Vagina (tissue), 2 donors: Measurements from ENCODE around the gene MAP4K2. TPM values are rescaled to one million over a fixed set of nuclear protein-coding genes. Genes with fewer than 3 reads are reported as not detected.

Experiments used
- DNase-seq, 2 donors: peaks; one replicate each; pipeline ENCODE4 v3.0.0-alpha.2; 2017; ENCODE audit errors: extremely low spot score in 2 of 2
- H3K27ac ChIP-seq: fragments of 200-600 bp; sonication (generic); one replicate; pipeline ENCODE4 v1.5.1; 2019
- H3K27me3 ChIP-seq: fragments of 200-600 bp; sonication (generic); one replicate; pipeline ENCODE4 v1.5.1; 2019
- H3K36me3 ChIP-seq, 2 donors: fragments of 200-600 bp; sonication (generic); one replicate each; pipeline ENCODE4 v1.5.1; 2017 to 2019
- H3K4me1 ChIP-seq: fragments of 200-600 bp; sonication (generic); one replicate; pipeline ENCODE4 v1.5.1; 2019
- H3K4me3 ChIP-seq, 2 donors: fragments of 200-600 bp; sonication (generic); 1 replicate in 1 of 2; 2 replicates in 1 of 2; pipeline ENCODE4 v1.5.1; 2016 to 2019
- H3K9me3 ChIP-seq: fragments of 200-600 bp; sonication (generic); one replicate; pipeline ENCODE4 v1.5.1; 2019
- CTCF ChIP-seq, 3 experiments: fragments of 450-650 bp in 2 of 3; fragments of 200-600 bp in 1 of 3; sonication (generic) in 1 of 3; IDR thresholded peaks; one replicate each; pipeline ENCODE4 v1.5.1; 2017 to 2019; ENCODE audit warnings: antibody characterized with exemption in 3 of 3, mild to moderate bottlenecking in 2 of 3, moderate library complexity in 2 of 3
- POLR2A ChIP-seq, 2 donors: fragments of 450-650 bp; IDR thresholded peaks; one replicate each; pipeline ENCODE4 v1.6.1; 2017; ENCODE audit warnings: antibody characterized with exemption in 2 of 2, mild to moderate bottlenecking in 2 of 2, moderate library complexity in 2 of 2
- POLR2AphosphoS5 ChIP-seq, 2 donors: sonication (generic); formaldehyde crosslinking; IDR thresholded peaks; one replicate each; pipeline ENCODE4 v1.9.0; 2017; ENCODE audit warnings: antibody characterized with exemption in 2 of 2, mild to moderate bottlenecking in 2 of 2, low read depth in 1 of 2; ENCODE audit not compliant: insufficient read depth in 1 of 2
- intact Hi-C: fragments of 100-400 bp; cut with DNase I; formaldehyde crosslinking; loops from one replicate; pipeline ENCODE4 v1.15.1; 2023
- total RNA-seq: library from RNA; depleted of rRNA; stranded (reverse); fragments of >200 nt; gene quantifications from one replicate; pipeline ENCODE4 v1.2.3, GENCODE V29; 2016

Gene MAP4K2
- total RNA-seq, result 20.6 TPM

GRCh38 chr11:64803158-64803845 is at the start of gene MAP4K2:
TSS of gene MAP4K2 (minus strand) at chr11:64803214. CDS start at chr11:64803149, 65 bp downstream.
- Histone ChIP-seq H3K36me3 (no peaks in the 10 kb centered on the region), H3K4me1 (peaks cover 27% of the 10 kb centered on the region), H3K4me3 (peak within 1 kb of the TSS; percentile 72 to 84), H3K27ac (peak within 1 kb of the TSS; percentile 92), H3K27me3 (no peaks in the 10 kb centered on the region), H3K9me3 (no peaks in the 10 kb centered on the region)
- intact Hi-C loops, result no loop called here
- TF ChIP-seq POLR2A (IDR thresholded peaks at IDR 0.05) (no peak), POLR2AphosphoS5 (IDR thresholded peaks at IDR 0.05; ENCODE audit: insufficient read depth in 1 of 2, low read depth in 1 of 2) (peak; percentile 64 to 69)
- DNase-seq, result no peak

- peaks cover 0 to 10% of the 10 kb centered on the region in 2 donors for H3K36me3 ChIP-seq
- intact Hi-C loops, result no loop called here
- DNase-seq, result no peak
- H3K4me3 ChIP-seq, result no peak overlapping the region
- no peaks in the 10 kb centered on the region for H3K27me3 ChIP-seq
- TF ChIP-seq POLR2A (IDR thresholded peaks at IDR 0.05) (no peak), POLR2AphosphoS5 (IDR thresholded peaks at IDR 0.05; ENCODE audit: insufficient read depth in 1 of 2, low read depth in 1 of 2) (no peak), CTCF (IDR thresholded peaks at IDR 0.05) (no peak)
- peaks cover 74% of the 10 kb centered on the region for H3K4me1 ChIP-seq
- H3K27ac ChIP-seq, result peak overlapping the region; percentile 21
- H3K9me3 ChIP-seq, result no peaks in the 10 kb centered on the region
These were observed 48.9 kb upstream of the MAP4K2 start for GRCh38 chr11:64851831-64852351.

- TF ChIP-seq POLR2A (IDR thresholded peaks at IDR 0.05), result no peak
- no peak for TF ChIP-seq POLR2AphosphoS5 (IDR thresholded peaks at IDR 0.05; ENCODE audit: insufficient read depth in 1 of 2, low read depth in 1 of 2)
- no peak for TF ChIP-seq CTCF (IDR thresholded peaks at IDR 0.05)
- H3K4me3 ChIP-seq, result no peak overlapping the region
- H3K27me3 ChIP-seq, result no peaks in the 10 kb centered on the region
- peaks cover 66% of the 10 kb centered on the region for H3K4me1 ChIP-seq
- DNase-seq, result no peak
- H3K9me3 ChIP-seq, result no peaks in the 10 kb centered on the region
- peak overlapping the region; percentile 21 for H3K27ac ChIP-seq
- intact Hi-C loops, result no loop called here
- peaks cover 0 to 10% of the 10 kb centered on the region in 2 donors for H3K36me3 ChIP-seq
These were observed 48.1 kb upstream of the MAP4K2 start for GRCh38 chr11:64850979-64851567.

- H3K4me1 ChIP-seq, result peaks cover 57% of the 10 kb centered on the region
- no peaks in the 10 kb centered on the region for H3K9me3 ChIP-seq
- H3K27ac ChIP-seq, result peak overlapping the region; percentile 21
- H3K4me3 ChIP-seq, result no peak overlapping the region
- peaks cover 0 to 10% of the 10 kb centered on the region in 2 donors for H3K36me3 ChIP-seq
- no peak for DNase-seq
- intact Hi-C loops, result no loop called here
- no peaks in the 10 kb centered on the region for H3K27me3 ChIP-seq
- TF ChIP-seq POLR2AphosphoS5 (IDR thresholded peaks at IDR 0.05; ENCODE audit: insufficient read depth in 1 of 2, low read depth in 1 of 2), result peak in 1 of 2 donors; percentile 18
- TF ChIP-seq CTCF (IDR thresholded peaks at IDR 0.05), result peak in 1 of 3 experiments; percentile 7
- TF ChIP-seq POLR2A (IDR thresholded peaks at IDR 0.05), result no peak
These were observed 46.8 kb upstream of the MAP4K2 start for GRCh38 chr11:64849598-64850356.

- Histone ChIP-seq H3K4me1 (peaks cover 51% of the 10 kb centered on the region), H3K27me3 (no peaks in the 10 kb centered on the region), H3K27ac (peak overlapping the region; percentile 21), H3K4me3 (no peak overlapping the region), H3K9me3 (no peaks in the 10 kb centered on the region), H3K36me3 (peaks cover 0 to 3% of the 10 kb centered on the region in 2 donors)
- TF ChIP-seq POLR2A (IDR thresholded peaks at IDR 0.05) (no peak), POLR2AphosphoS5 (IDR thresholded peaks at IDR 0.05; ENCODE audit: insufficient read depth in 1 of 2, low read depth in 1 of 2) (no peak), CTCF (IDR thresholded peaks at IDR 0.05) (no peak)
- no peak for DNase-seq
- intact Hi-C loops, result no loop called here
These were observed 46.0 kb upstream of the MAP4K2 start for GRCh38 chr11:64848826-64849597.
